Osteoblast (primary cell): ENCODE measurements around the gene PPP2R5A. TPM values are rescaled to one million over a fixed set of nuclear protein-coding genes. Genes with fewer than 3 reads are reported as not detected.

Source experiments
- DNase-seq: peaks from one replicate; pipeline ENCODE4 v3.0.0; 2011; ENCODE audit warnings: low spot score, mixed read lengths; ENCODE audit not compliant: insufficient read length; ENCODE audit errors: missing footprints
- H2AFZ ChIP-seq: 2 replicates; pipeline ENCODE4 v1.6.0; 2011; ENCODE audit warnings: mild to moderate bottlenecking, low read length
- H3K27ac ChIP-seq: 2 replicates; pipeline ENCODE4 v1.5.1; 2011; ENCODE audit warnings: mild to moderate bottlenecking, low read depth, low read length, moderate library complexity
- H3K27me3 ChIP-seq: 2 replicates; pipeline ENCODE4 v1.6.0; 2012; ENCODE audit warnings: mild to moderate bottlenecking, control low read depth, inconsistent platforms, low read length, moderate library complexity; ENCODE audit not compliant: insufficient read depth
- H3K36me3 ChIP-seq: 2 replicates; pipeline ENCODE4 v1.5.1; 2011; ENCODE audit warnings: mild to moderate bottlenecking, low read length, control low read depth, moderate library complexity; ENCODE audit not compliant: insufficient read depth
- H3K4me1 ChIP-seq: 2 replicates; pipeline ENCODE4 v1.5.1; 2011; ENCODE audit warnings: mild to moderate bottlenecking, low read length, control low read depth, moderate library complexity; ENCODE audit not compliant: insufficient read depth
- H3K4me2 ChIP-seq: 2 replicates; pipeline ENCODE4 v1.6.0; 2011; ENCODE audit warnings: mild to moderate bottlenecking, low read length; ENCODE audit not compliant: insufficient read depth
- H3K4me3 ChIP-seq: fragments of 200-600 bp; sonication (generic); 3 replicates; pipeline ENCODE4 v1.5.1; 2012; ENCODE audit warnings: mild to moderate bottlenecking, low read length, inconsistent platforms; ENCODE audit not compliant: insufficient read depth
- H3K79me2 ChIP-seq: 2 replicates; pipeline ENCODE4 v1.6.0; 2012; ENCODE audit warnings: mild to moderate bottlenecking, low read length, control low read depth, inconsistent platforms; ENCODE audit not compliant: insufficient read depth
- H3K9me3 ChIP-seq: 2 replicates; pipeline ENCODE4 v1.5.1; 2011; ENCODE audit warnings: low read depth, low read length, control low read depth
- H4K20me1 ChIP-seq: 2 replicates; pipeline ENCODE4 v1.6.0; 2012; ENCODE audit warnings: mild to moderate bottlenecking, low read length, control low read depth; ENCODE audit not compliant: insufficient read depth
- total RNA-seq: library from RNA; depleted of rRNA; stranded (reverse); fragments of >200 nt; gene quantifications from 2 replicates; pipeline ENCODE4 v1.2.3, GENCODE V29; 2012
- TF ChIP-seq, protein P1 (sequence below): IDR thresholded peaks from 2 replicates; pipeline ENCODE4 v1.5.1; 2011; ENCODE audit warnings: mild to moderate bottlenecking, low read depth, low read length, moderate library complexity; ENCODE audit errors: extremely low read depth

PPP2R5A gene
- total RNA-seq, 1 donor, result 21.4 TPM

DNA sequence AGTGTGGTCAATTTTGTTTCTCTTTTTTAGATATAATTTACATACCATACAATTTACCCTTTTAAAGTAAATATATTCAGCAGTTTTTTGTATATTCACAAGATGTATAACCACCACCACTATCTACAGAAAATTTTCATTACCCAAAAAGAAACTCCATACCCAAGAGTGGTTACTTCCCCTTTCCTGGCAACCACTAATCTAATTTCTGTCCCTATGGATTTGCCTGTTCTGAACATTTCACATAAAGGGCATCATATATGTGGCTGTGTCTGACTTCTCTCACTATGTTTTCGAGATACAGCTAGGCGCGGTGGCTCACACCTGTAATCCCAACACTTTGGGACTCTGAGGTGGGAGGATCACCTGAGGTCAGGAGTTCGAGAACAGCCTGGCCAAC lies 115.8 kb downstream of the PPP2R5A start:
- Histone ChIP-seq H3K4me1 (peaks cover 3% of the 10 kb centered on the region), H3K4me3 (no peak overlapping the region), H3K27me3 (no peaks in the 10 kb centered on the region), H3K9me3 (peaks cover 5% of the 10 kb centered on the region), H2AFZ (no peak overlapping the region), H3K27ac (no peak overlapping the region), H3K4me2 (no peak overlapping the region), H4K20me1 (peaks cover 2% of the 10 kb centered on the region), H3K79me2 (no peaks in the 10 kb centered on the region), H3K36me3 (no peaks in the 10 kb centered on the region)
- DNase-seq, result no peak
- TF ChIP-seq, protein P1, sequence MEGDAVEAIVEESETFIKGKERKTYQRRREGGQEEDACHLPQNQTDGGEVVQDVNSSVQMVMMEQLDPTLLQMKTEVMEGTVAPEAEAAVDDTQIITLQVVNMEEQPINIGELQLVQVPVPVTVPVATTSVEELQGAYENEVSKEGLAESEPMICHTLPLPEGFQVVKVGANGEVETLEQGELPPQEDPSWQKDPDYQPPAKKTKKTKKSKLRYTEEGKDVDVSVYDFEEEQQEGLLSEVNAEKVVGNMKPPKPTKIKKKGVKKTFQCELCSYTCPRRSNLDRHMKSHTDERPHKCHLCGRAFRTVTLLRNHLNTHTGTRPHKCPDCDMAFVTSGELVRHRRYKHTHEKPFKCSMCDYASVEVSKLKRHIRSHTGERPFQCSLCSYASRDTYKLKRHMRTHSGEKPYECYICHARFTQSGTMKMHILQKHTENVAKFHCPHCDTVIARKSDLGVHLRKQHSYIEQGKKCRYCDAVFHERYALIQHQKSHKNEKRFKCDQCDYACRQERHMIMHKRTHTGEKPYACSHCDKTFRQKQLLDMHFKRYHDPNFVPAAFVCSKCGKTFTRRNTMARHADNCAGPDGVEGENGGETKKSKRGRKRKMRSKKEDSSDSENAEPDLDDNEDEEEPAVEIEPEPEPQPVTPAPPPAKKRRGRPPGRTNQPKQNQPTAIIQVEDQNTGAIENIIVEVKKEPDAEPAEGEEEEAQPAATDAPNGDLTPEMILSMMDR, result no peak

DNA sequence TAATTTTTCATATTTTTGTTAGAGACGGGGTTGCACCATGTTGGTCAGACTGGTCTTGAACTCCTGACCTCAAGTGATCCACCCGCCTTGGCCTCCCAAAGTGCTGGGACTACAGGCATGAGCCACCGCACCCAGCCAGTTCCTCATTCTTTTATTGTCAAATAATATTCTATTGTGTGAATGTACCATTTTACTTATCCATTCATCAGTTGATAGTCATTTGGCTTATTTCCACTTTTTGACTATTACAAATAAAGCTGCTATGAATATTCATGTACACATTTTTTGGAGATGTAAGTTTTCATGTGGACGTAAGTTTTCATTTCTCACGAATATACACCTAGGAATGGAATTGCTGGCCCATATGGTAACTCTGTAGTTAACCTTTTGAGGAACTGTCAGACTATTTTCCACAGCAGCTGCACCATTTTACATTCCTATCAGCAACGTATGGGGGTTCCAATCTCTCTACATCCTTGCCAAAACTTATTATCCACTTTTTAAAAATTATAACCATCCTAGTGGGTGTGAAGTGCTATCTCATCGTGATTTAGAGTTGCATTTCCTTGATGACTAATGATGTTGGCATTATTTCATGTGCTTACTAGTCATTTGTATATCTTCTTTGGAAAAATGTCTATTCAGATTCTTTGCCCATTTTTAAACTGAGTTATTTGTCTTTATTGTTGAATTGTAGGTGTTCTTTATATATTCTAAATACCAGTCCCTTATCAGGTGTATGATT lies 116.8 kb downstream of the PPP2R5A start:
- peaks cover 2% of the 10 kb centered on the region for H3K36me3 ChIP-seq
- H3K4me2 ChIP-seq, result no peak overlapping the region
- H2AFZ ChIP-seq, result no peak overlapping the region
- H3K27ac ChIP-seq, result no peak overlapping the region
- H4K20me1 ChIP-seq, result peaks cover 2% of the 10 kb centered on the region
- H3K27me3 ChIP-seq, result no peaks in the 10 kb centered on the region
- TF ChIP-seq, protein P1, result no peak
- DNase-seq, result no peak
- H3K4me3 ChIP-seq, result no peak overlapping the region
- peaks cover 3% of the 10 kb centered on the region for H3K4me1 ChIP-seq
- peaks cover 5% of the 10 kb centered on the region for H3K9me3 ChIP-seq
- no peaks in the 10 kb centered on the region for H3K79me2 ChIP-seq

DNA sequence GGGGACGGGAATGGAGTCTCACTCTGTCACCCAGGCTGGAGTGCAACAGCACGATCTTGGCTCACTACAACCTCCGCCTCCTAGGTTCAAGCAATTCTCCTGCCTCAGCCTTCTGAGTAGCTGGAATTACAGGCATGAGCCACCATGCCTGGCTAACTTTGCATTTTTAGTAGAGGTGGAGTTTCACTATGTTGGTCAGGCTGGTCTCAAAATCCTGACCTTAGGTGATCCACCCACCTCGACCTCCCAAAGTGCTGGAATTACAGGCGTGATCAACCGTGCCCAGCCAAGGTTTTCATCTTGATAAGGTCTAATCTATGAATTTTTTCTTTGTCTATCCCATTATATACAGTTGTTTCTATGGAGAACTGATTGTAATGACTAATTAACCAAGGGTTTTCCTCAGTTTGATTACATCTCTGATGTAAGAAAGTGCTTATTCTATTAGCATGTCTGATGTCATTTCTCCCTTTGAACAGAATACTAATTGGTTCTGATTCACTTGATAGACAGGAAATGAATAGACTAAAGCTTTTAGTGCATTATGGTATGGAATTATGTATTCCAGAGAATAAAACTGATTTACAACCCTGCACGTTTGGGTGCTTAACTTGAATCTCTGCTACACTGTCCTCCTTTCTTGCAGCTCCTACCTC lies 117.6 kb downstream of the PPP2R5A start:
- Histone ChIP-seq H4K20me1 (peaks cover 2% of the 10 kb centered on the region), H2AFZ (no peak overlapping the region), H3K9me3 (no peaks in the 10 kb centered on the region), H3K4me3 (no peak overlapping the region), H3K4me1 (peaks cover 3% of the 10 kb centered on the region), H3K36me3 (peaks cover 5% of the 10 kb centered on the region), H3K27ac (no peak overlapping the region), H3K79me2 (no peaks in the 10 kb centered on the region), H3K27me3 (no peaks in the 10 kb centered on the region), H3K4me2 (no peak overlapping the region)
- no peak for DNase-seq
- TF ChIP-seq, protein P1, result no peak

DNA sequence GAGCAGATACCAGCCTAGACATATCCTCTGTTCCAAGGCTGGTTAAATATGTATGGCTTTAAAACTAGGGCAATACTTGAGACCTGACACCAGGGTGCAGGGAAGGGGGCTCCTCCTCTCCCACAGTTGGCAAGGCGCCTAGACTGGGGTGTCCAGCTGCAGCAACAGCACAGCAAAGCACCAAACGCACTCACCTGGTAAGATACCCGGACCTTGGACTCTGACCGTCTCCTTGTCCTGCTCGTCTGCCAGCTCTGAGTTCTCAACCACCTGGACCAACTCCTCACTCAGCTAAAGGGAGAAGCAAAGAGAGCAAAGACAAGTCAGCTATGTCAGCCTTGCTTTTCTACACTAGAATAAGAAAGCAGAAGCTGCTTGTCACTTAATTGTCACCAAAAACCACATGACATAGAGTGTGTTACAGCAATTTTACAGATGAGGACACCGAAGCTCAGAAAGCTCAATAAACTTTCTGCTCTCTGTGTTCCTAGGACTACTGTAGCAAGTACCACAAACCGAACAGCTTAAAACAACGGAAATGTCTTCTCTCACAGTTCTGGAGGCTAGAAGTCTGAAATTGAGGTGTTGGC lies 125.1 kb downstream of the PPP2R5A start:
- H3K4me3 ChIP-seq, result no peak overlapping the region
- no peaks in the 10 kb centered on the region for H3K9me3 ChIP-seq
- H4K20me1 ChIP-seq, result peaks cover 6% of the 10 kb centered on the region
- H3K27ac ChIP-seq, result no peak overlapping the region
- no peaks in the 10 kb centered on the region for H3K27me3 ChIP-seq
- H2AFZ ChIP-seq, result no peak overlapping the region
- TF ChIP-seq, protein P1, result no peak
- no peak for DNase-seq
- no peak overlapping the region for H3K4me2 ChIP-seq
- peaks cover 2% of the 10 kb centered on the region for H3K4me1 ChIP-seq
- peaks cover 2% of the 10 kb centered on the region for H3K79me2 ChIP-seq
- H3K36me3 ChIP-seq, result peaks cover 11% of the 10 kb centered on the region
